DND-41 (cell line): ENCODE data around the gene LHX4.

Source experiments
- CTCF ChIP-seq: IDR thresholded peaks from 2 replicates; pipeline ENCODE4 v1.5.1; 2012; ENCODE audit warnings: borderline replicate concordance, low read length, moderate library complexity, mild to moderate bottlenecking; ENCODE audit not compliant: poor library complexity, severe bottlenecking; ENCODE audit errors: extremely low read depth
- EZH2 ChIP-seq: IDR thresholded peaks from 3 replicates; pipeline ENCODE4 v1.6.1; 2012; ENCODE audit warnings: borderline replicate concordance, low read depth, mild to moderate bottlenecking, moderate library complexity, low read length, inconsistent platforms; ENCODE audit not compliant: severe bottlenecking

- no peak for TF ChIP-seq EZH2
- TF ChIP-seq CTCF: no peak
These were observed 17.0 kb downstream of the LHX4 start for GRCh38 chr1:180247061-180247460.
